Neural cell (in vitro differentiated cells): ENCODE data around the gene YIPF1. TPM values are rescaled to one million over a fixed set of nuclear protein-coding genes. Genes with fewer than 3 reads are reported as not detected.

Source experiments
- H2AFZ ChIP-seq: fragments of 200-600, 300-800 bp; sonication (generic), shearing (Covaris generic); 2 replicates; pipeline ENCODE4 v1.6.0; 2014; ENCODE audit warnings: low read depth, mild to moderate bottlenecking, antibody characterized with exemption, low read length, moderate library complexity
- H3F3A ChIP-seq: fragments of 200-600 bp; shearing (Covaris generic); 2 replicates; pipeline ENCODE4 v1.6.1; 2016; ENCODE audit warnings: mild to moderate bottlenecking, moderate library complexity, mixed read lengths, antibody characterized with exemption, low read length; ENCODE audit not compliant: insufficient read depth, poor library complexity, severe bottlenecking
- H3K27ac ChIP-seq: fragments of 200-600, 300-800 bp; sonication (generic), shearing (Covaris generic); 2 replicates; pipeline ENCODE4 v1.5.1; 2014; ENCODE audit warnings: mild to moderate bottlenecking, low read length, moderate library complexity
- H3K27me3 ChIP-seq: fragments of 300-800, 200-600 bp; sonication (generic), shearing (Covaris generic); 2 replicates; pipeline ENCODE4 v1.6.0; 2014; ENCODE audit warnings: mild to moderate bottlenecking, low read depth, low read length, moderate library complexity; ENCODE audit not compliant: insufficient read depth
- H3K36me3 ChIP-seq: fragments of 300-800, 200-600 bp; sonication (generic), shearing (Covaris generic); 2 replicates; pipeline ENCODE4 v1.5.1; 2014; ENCODE audit warnings: mild to moderate bottlenecking, antibody characterized with exemption, low read length, moderate library complexity; ENCODE audit not compliant: insufficient read depth
- H3K4me2 ChIP-seq: fragments of 300-800, 200-600 bp; sonication (generic), shearing (Covaris generic); 2 replicates; pipeline ENCODE4 v1.6.0; 2014; ENCODE audit warnings: mild to moderate bottlenecking, low read length
- H3K4me3 ChIP-seq: fragments of 300-800, 200-600 bp; sonication (generic), shearing (Covaris generic); 2 replicates; pipeline ENCODE4 v1.5.1; 2014; ENCODE audit warnings: mild to moderate bottlenecking, low read length, moderate library complexity
- H3K79me2 ChIP-seq: fragments of 200-600 bp; shearing (Covaris generic); replicated peaks from 2 replicates; pipeline ENCODE4 v1.6.0; 2014; ENCODE audit warnings: mild to moderate bottlenecking, low read length, moderate library complexity; ENCODE audit not compliant: insufficient read depth
- H3K9ac ChIP-seq: fragments of 300-800, 200-600 bp; sonication (generic), shearing (Covaris generic); 2 replicates; pipeline ENCODE4 v1.6.1; 2016; ENCODE audit warnings: mild to moderate bottlenecking, low read length, mixed read lengths
- H3K9me2 ChIP-seq: fragments of 200-600 bp; shearing (Covaris generic); 2 replicates; pipeline ENCODE4 v1.6.1; 2016; ENCODE audit warnings: mild to moderate bottlenecking, low read length, mixed read lengths; ENCODE audit not compliant: insufficient read depth
- H3K9me3 ChIP-seq: fragments of 200-600, 300-800 bp; sonication (generic), shearing (Covaris generic); 2 replicates; pipeline ENCODE4 v1.6.1; 2016; ENCODE audit warnings: mild to moderate bottlenecking, mixed run types, low read length, moderate library complexity, mixed read lengths
- H4K20me1 ChIP-seq: fragments of 200-600 bp; shearing (Covaris generic); 2 replicates; pipeline ENCODE4 v1.6.1; 2016; ENCODE audit warnings: mild to moderate bottlenecking, mixed run types; ENCODE audit not compliant: insufficient read depth
- EP300 ChIP-seq: fragments of 450-650 bp; conservative IDR thresholded peaks from 2 replicates; pipeline ENCODE4 v1.6.1; 2014; ENCODE audit warnings: antibody characterized with exemption, mild to moderate bottlenecking, moderate library complexity; ENCODE audit not compliant: poor library complexity, severe bottlenecking
- EZH2 ChIP-seq: fragments of 200-600, 300-800 bp; shearing (Covaris generic), sonication (generic); IDR thresholded peaks from 2 replicates; pipeline ENCODE4 v1.6.1; 2014; ENCODE audit warnings: antibody characterized with exemption, low read length, borderline replicate concordance, mild to moderate bottlenecking; ENCODE audit not compliant: insufficient read depth, poor library complexity, severe bottlenecking
- MXI1 ChIP-seq: fragments of 450-650 bp; conservative IDR thresholded peaks from 2 replicates; pipeline ENCODE4 v1.6.1; 2014; ENCODE audit warnings: antibody characterized with exemption, mild to moderate bottlenecking; ENCODE audit not compliant: poor library complexity, severe bottlenecking
- POLR2AphosphoS5 ChIP-seq: IDR thresholded peaks from 2 replicates; pipeline ENCODE4 v1.6.1; 2012
- RAD21 ChIP-seq: fragments of 450-650 bp; conservative IDR thresholded peaks from 2 replicates; pipeline ENCODE4 v1.6.1; 2014; ENCODE audit warnings: antibody characterized with exemption, mild to moderate bottlenecking, moderate library complexity
- SMC3 ChIP-seq: fragments of 450-650 bp; conservative IDR thresholded peaks from 2 replicates; pipeline ENCODE4 v1.6.1; 2014; ENCODE audit warnings: antibody characterized with exemption, mild to moderate bottlenecking, moderate library complexity; ENCODE audit not compliant: poor library complexity
- TAF1 ChIP-seq: IDR thresholded peaks from 2 replicates; pipeline ENCODE4 v1.6.1; 2012; ENCODE audit warnings: low read depth
- polyA plus RNA-seq: library from polyadenylated mRNA; depleted of rRNA; stranded (reverse); fragments of >200 nt; gene quantifications from 2 replicates; pipeline ENCODE4 v1.2.3, GENCODE V29; 2014
- TF ChIP-seq, protein P1 (sequence below): fragments of 450-650 bp; IDR thresholded peaks from 2 replicates; pipeline ENCODE4 v1.5.1; 2014; ENCODE audit warnings: antibody characterized with exemption, mild to moderate bottlenecking, moderate library complexity; ENCODE audit not compliant: poor library complexity, severe bottlenecking
- TF ChIP-seq, protein P2 (sequence below): IDR thresholded peaks from 2 replicates; pipeline ENCODE4 v1.6.1; 2012; ENCODE audit warnings: borderline replicate concordance

YIPF1 gene
- polyA plus RNA-seq, 1 donor from 2014 or later = 45.0 TPM

DNA sequence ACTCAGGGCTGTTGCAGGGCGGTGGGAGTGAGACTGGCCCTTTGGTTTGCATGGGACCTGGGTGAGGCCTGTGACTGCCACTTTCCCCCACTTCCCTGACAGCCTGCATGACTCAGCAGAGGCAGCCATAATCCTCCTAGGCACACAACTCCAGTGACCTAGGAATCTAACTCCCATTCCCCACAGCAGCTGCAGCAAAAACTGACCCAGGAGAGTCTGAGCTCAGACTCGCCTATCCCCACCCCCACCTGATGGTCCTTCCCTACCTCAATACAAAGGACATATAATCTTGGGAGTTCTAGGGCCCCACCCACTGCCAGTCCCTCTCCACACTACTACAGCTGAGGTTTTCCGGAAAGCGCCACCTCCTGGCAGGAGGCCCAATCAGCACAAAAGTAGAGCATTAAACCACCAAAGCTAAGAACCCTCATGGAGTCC, 78.2 kb downstream of the YIPF1 start:
- Histone ChIP-seq H3K27me3 (no peaks in the 10 kb centered on the region), H3K27ac (no peak overlapping the region), H3K9me3 (no peaks in the 10 kb centered on the region), H3K4me3 (no peak overlapping the region), H3F3A (no peaks in the 10 kb centered on the region), H2AFZ (no peak overlapping the region), H4K20me1 (no peaks in the 10 kb centered on the region), H3K79me2 (no peaks in the 10 kb centered on the region), H3K4me2 (no peak overlapping the region), H3K9ac (no peak overlapping the region), H3K36me3 (no peaks in the 10 kb centered on the region), H3K9me2 (no peaks in the 10 kb centered on the region)
- TF ChIP-seq EZH2 (no peak), EP300 (no peak), POLR2AphosphoS5 (no peak), MXI1 (no peak), TAF1 (no peak), SMC3 (no peak), RAD21 (no peak)
- TF ChIP-seq, protein P1, sequence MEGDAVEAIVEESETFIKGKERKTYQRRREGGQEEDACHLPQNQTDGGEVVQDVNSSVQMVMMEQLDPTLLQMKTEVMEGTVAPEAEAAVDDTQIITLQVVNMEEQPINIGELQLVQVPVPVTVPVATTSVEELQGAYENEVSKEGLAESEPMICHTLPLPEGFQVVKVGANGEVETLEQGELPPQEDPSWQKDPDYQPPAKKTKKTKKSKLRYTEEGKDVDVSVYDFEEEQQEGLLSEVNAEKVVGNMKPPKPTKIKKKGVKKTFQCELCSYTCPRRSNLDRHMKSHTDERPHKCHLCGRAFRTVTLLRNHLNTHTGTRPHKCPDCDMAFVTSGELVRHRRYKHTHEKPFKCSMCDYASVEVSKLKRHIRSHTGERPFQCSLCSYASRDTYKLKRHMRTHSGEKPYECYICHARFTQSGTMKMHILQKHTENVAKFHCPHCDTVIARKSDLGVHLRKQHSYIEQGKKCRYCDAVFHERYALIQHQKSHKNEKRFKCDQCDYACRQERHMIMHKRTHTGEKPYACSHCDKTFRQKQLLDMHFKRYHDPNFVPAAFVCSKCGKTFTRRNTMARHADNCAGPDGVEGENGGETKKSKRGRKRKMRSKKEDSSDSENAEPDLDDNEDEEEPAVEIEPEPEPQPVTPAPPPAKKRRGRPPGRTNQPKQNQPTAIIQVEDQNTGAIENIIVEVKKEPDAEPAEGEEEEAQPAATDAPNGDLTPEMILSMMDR = no peak

DNA sequence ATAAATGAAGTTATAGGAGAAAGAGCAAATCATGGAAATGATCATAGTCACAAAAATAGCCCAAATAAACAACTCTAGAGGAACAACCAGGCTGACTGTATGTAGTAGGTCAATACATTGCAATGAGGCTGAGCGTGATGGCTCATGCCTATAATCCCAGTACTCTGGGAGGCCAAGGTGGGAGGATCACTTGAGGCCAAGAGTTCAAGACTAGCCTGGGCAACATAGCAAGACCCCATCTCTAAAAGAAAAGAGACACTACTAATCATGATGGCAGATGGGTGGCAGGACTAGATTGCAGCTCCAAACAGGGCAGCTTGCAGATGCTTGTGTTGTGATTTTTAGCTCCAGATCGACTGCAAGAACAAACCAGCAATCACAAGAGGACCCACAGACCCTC, 79.1 kb downstream of the YIPF1 start:
- no peak for TF ChIP-seq EP300
- TF ChIP-seq TAF1 = no peak
- no peak overlapping the region for H3K4me3 ChIP-seq
- H3K79me2 ChIP-seq = no peaks in the 10 kb centered on the region
- H3K27me3 ChIP-seq = no peaks in the 10 kb centered on the region
- no peaks in the 10 kb centered on the region for H4K20me1 ChIP-seq
- no peaks in the 10 kb centered on the region for H3F3A ChIP-seq
- H3K4me2 ChIP-seq = no peak overlapping the region
- H3K9me3 ChIP-seq = no peaks in the 10 kb centered on the region
- no peak overlapping the region for H3K9ac ChIP-seq
- no peak overlapping the region for H3K27ac ChIP-seq
- H3K36me3 ChIP-seq = no peaks in the 10 kb centered on the region
- H3K9me2 ChIP-seq = no peaks in the 10 kb centered on the region
- H2AFZ ChIP-seq = no peak overlapping the region

DNA sequence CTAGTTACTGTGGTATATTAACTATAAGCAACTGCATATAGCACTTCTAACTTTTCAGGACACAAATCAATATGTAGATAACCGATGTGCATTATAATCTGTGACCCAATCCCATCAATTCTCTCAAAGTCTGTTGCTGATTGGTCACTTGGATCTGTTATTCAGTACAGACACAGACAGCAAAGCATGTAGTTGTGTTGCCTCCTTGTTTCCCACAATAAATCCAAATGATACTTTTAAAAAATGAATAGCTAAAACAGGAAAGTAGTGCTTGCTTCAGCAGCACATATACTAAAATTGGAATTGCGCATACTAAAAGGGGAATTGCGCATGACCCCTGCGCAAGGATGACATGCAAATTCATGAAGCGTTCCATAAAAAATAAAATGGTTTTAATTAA, 79.6 kb downstream of the YIPF1 start:
- no peak overlapping the region for H3K9ac ChIP-seq
- H2AFZ ChIP-seq = no peak overlapping the region
- H3K79me2 ChIP-seq = no peaks in the 10 kb centered on the region
- TF ChIP-seq, protein P2, sequence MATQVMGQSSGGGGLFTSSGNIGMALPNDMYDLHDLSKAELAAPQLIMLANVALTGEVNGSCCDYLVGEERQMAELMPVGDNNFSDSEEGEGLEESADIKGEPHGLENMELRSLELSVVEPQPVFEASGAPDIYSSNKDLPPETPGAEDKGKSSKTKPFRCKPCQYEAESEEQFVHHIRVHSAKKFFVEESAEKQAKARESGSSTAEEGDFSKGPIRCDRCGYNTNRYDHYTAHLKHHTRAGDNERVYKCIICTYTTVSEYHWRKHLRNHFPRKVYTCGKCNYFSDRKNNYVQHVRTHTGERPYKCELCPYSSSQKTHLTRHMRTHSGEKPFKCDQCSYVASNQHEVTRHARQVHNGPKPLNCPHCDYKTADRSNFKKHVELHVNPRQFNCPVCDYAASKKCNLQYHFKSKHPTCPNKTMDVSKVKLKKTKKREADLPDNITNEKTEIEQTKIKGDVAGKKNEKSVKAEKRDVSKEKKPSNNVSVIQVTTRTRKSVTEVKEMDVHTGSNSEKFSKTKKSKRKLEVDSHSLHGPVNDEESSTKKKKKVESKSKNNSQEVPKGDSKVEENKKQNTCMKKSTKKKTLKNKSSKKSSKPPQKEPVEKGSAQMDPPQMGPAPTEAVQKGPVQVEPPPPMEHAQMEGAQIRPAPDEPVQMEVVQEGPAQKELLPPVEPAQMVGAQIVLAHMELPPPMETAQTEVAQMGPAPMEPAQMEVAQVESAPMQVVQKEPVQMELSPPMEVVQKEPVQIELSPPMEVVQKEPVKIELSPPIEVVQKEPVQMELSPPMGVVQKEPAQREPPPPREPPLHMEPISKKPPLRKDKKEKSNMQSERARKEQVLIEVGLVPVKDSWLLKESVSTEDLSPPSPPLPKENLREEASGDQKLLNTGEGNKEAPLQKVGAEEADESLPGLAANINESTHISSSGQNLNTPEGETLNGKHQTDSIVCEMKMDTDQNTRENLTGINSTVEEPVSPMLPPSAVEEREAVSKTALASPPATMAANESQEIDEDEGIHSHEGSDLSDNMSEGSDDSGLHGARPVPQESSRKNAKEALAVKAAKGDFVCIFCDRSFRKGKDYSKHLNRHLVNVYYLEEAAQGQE = no peak
- TF ChIP-seq TAF1 = no peak
- no peak for TF ChIP-seq EP300
- TF ChIP-seq EZH2 = no peak
- TF ChIP-seq RAD21 = no peak
- no peak for TF ChIP-seq POLR2AphosphoS5
- TF ChIP-seq, protein P1 = no peak
- no peak for TF ChIP-seq MXI1
- no peak for TF ChIP-seq SMC3
- no peaks in the 10 kb centered on the region for H3K27me3 ChIP-seq
- no peaks in the 10 kb centered on the region for H4K20me1 ChIP-seq
- H3K9me3 ChIP-seq = no peaks in the 10 kb centered on the region
- H3K36me3 ChIP-seq = no peaks in the 10 kb centered on the region
- H3F3A ChIP-seq = no peaks in the 10 kb centered on the region
- no peak overlapping the region for H3K27ac ChIP-seq
- H3K4me2 ChIP-seq = no peak overlapping the region
- H3K4me3 ChIP-seq = no peak overlapping the region
- no peaks in the 10 kb centered on the region for H3K9me2 ChIP-seq
